HEK293 (cell line): Measurements from ENCODE around the gene CRTC1.

Source experiments
- CTCF ChIA-PET: fragments of 350-600 bp; formaldehyde crosslinking; extraction: SDS; loops from one replicate; lab custom pipeline; 2021; ENCODE audit warnings: antibody characterized with exemption; lab: Yijun Ruan, JAX
- POLR2A ChIA-PET: fragments of 300-600 bp; formaldehyde crosslinking; extraction: SDS; loops from one replicate; lab custom pipeline; 2020; ENCODE audit warnings: antibody characterized with exemption, inconsistent platforms; lab: Yijun Ruan, JAX
- H3K27ac ChIP-seq: fragments of 200-500 bp; sonication (Bioruptor generic); 2 replicates; pipeline ENCODE4 v1.5.1; 2014; ENCODE audit warnings: low read depth, low read length, control low read depth, inconsistent platforms; ENCODE audit errors: extremely low read depth
- H3K36me3 ChIP-seq, 2 experiments: fragments of 200-500 bp in 1 of 2; sonication (Bioruptor generic) in 1 of 2; 1 replicate in 1 of 2; 2 replicates in 1 of 2; pipeline ENCODE4 v1.5.1; 2014 to 2017; ENCODE audit warnings: inconsistent platforms in 2 of 2, low read length in 2 of 2; ENCODE audit not compliant: control insufficient read depth in 2 of 2, insufficient read depth in 1 of 2
- H3K4me1 ChIP-seq: fragments of 200-500 bp; sonication (Bioruptor generic); 2 replicates; pipeline ENCODE4 v1.5.1; 2014; ENCODE audit warnings: mild to moderate bottlenecking, low read length, inconsistent platforms; ENCODE audit not compliant: control insufficient read depth, insufficient read depth
- H3K4me3 ChIP-seq: 2 replicates; pipeline ENCODE4 v1.5.1; 2011; ENCODE audit warnings: low read depth, mild to moderate bottlenecking, control low read depth, low read length, moderate library complexity
- H3K9me3 ChIP-seq: fragments of 200-500 bp; sonication (Bioruptor generic); 2 replicates; pipeline ENCODE4 v1.5.1; 2014; ENCODE audit warnings: low read depth, low read length, inconsistent platforms; ENCODE audit not compliant: control insufficient read depth, insufficient read depth
- KLF1 ChIP-seq: fragments of 450-650 bp; formaldehyde crosslinking; IDR thresholded peaks from 2 replicates; pipeline ENCODE4 v1.5.1; 2016; ENCODE audit warnings: missing biosample characterization, missing genetic modification characterization
- KLF16 ChIP-seq: fragments of 450-650 bp; formaldehyde crosslinking; IDR thresholded peaks from 2 replicates; pipeline ENCODE4 v1.5.1; 2017; ENCODE audit warnings: missing biosample characterization, missing genetic modification characterization
- KLF8 ChIP-seq: fragments of 450-650 bp; formaldehyde crosslinking; IDR thresholded peaks from 2 replicates; pipeline ENCODE4 v1.5.1; 2016; ENCODE audit warnings: missing biosample characterization, missing genetic modification characterization
- TRIM28 ChIP-seq: IDR thresholded peaks from 2 replicates; pipeline ENCODE4 v1.6.1; 2011; ENCODE audit warnings: low read length, control low read depth, borderline replicate concordance
- ZFHX2 ChIP-seq: fragments of 450-650 bp; formaldehyde crosslinking; conservative IDR thresholded peaks from 2 replicates; pipeline ENCODE4 v1.5.1; 2016; ENCODE audit warnings: missing biosample characterization, missing genetic modification characterization
- ZNF132 ChIP-seq: fragments of 450-650 bp; formaldehyde crosslinking; IDR thresholded peaks from 2 replicates; pipeline ENCODE4 v1.5.1; 2017; ENCODE audit warnings: missing biosample characterization, missing genetic modification characterization, borderline replicate concordance
- ZNF362 ChIP-seq: fragments of 450-650 bp; formaldehyde crosslinking; IDR thresholded peaks from 2 replicates; pipeline ENCODE4 v1.5.1; 2016; ENCODE audit warnings: missing biosample characterization, missing genetic modification characterization
- ZNF510 ChIP-seq: fragments of 450-650 bp; formaldehyde crosslinking; IDR thresholded peaks from 2 replicates; pipeline ENCODE4 v1.5.1; 2018; ENCODE audit warnings: mild to moderate bottlenecking, missing genetic modification characterization, missing biosample characterization; ENCODE audit not compliant: insufficient replicate concordance
- ZNF521 ChIP-seq: fragments of 450-650 bp; formaldehyde crosslinking; IDR thresholded peaks from 2 replicates; pipeline ENCODE4 v1.5.1; 2017; ENCODE audit warnings: missing biosample characterization, mild to moderate bottlenecking, missing genetic modification characterization
- TF ChIP-seq, protein P1 (sequence below): sonication (generic); formaldehyde crosslinking; IDR thresholded peaks from 2 replicates; pipeline ENCODE4 v1.8.1; 2022; ENCODE audit warnings: mild to moderate bottlenecking, moderate library complexity, missing genetic modification reagents
- TF ChIP-seq, protein P2 (sequence below): fragments of 450-650 bp; formaldehyde crosslinking; IDR thresholded peaks from 2 replicates; pipeline ENCODE4 v1.5.1; 2016; ENCODE audit warnings: missing biosample characterization, missing genetic modification characterization

The CRTC1 gene

GRCh38 chr19:18785179-18786124, 102.0 kb downstream of the CRTC1 start (continued):
- TF ChIP-seq ZNF132 (tag by site-specific recombination) (no peak), KLF8 (tag by site-specific recombination) (peak; percentile 85), ZNF362 (no peak), KLF1 (tag by site-specific recombination) (peak; percentile 60; the same call in 1 of the 2 replicates), KLF16 (tag by site-specific recombination) (0 out of 2 replicates have a peak, but pooled peaks have one; percentile 42), TRIM28 (no peak)

GRCh38 chr19:18788529-18789421, 105.3 kb downstream of the CRTC1 start:
- no peaks in the 10 kb centered on the region for H3K9me3 ChIP-seq
- H3K27ac ChIP-seq, result no peak overlapping the region
- TF ChIP-seq ZNF510 (tag by site-specific recombination), result no peak
- peak; percentile 21; the same call in 1 of the 2 replicates for TF ChIP-seq ZFHX2
- TF ChIP-seq, protein P1, sequence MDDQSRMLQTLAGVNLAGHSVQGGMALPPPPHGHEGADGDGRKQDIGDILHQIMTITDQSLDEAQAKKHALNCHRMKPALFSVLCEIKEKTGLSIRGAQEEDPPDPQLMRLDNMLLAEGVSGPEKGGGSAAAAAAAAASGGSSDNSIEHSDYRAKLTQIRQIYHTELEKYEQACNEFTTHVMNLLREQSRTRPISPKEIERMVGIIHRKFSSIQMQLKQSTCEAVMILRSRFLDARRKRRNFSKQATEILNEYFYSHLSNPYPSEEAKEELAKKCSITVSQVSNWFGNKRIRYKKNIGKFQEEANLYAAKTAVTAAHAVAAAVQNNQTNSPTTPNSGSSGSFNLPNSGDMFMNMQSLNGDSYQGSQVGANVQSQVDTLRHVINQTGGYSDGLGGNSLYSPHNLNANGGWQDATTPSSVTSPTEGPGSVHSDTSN (CRISPR knock-in tag), result 0 out of 2 replicates have a peak, but pooled peaks have one; percentile 2
- H3K36me3 ChIP-seq, result no peaks in the 10 kb centered on the region
- CTCF ChIA-PET, result interaction anchor here (0.5 to 0.9 kb wide), 2 partner anchors 58 to 196 kb away, joined by 3 read pairs; no protein-coding TSS in a partner anchor
- H3K4me3 ChIP-seq, result no peak overlapping the region
- peaks cover 4% of the 10 kb centered on the region for H3K4me1 ChIP-seq
- POLR2A ChIA-PET, result interaction anchor here (0.6 kb wide), 1 partner anchor 13 kb away, joined by 3 read pairs; no protein-coding TSS in a partner anchor

DNA sequence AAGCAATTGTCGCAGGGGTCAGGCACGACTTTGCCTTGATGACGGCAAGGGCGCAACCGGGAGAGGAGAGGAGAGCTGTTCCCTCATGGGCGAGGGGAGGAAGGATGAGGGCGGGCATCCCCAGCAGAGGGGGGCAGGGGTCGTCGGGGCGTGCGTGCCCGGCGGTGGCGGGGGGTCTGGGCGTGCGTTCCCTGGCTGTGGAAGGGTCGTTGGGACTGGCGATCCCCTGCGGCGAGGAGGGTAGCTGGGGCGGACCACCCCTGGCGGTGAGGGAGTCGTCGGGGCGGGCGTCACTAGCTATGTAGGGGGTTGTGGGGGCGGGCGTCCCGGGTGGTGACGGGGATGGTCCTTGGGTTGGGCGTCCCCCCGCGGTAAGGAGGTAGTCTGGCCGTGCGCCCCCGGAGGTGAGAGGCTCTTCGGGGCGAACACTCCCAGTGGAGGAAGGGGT, 106.0 kb downstream of the CRTC1 start:
- peaks cover 4% of the 10 kb centered on the region for H3K4me1 ChIP-seq
- POLR2A ChIA-PET, result interaction anchor here (0.6 kb wide), 1 partner anchor 12 kb away, joined by 3 read pairs; no protein-coding TSS in a partner anchor
- no peaks in the 10 kb centered on the region for H3K36me3 ChIP-seq
- CTCF ChIA-PET, result interaction anchor here (0.9 kb wide), 1 partner anchor 57 kb away, joined by 3 read pairs; no protein-coding TSS in a partner anchor
- TF ChIP-seq ZFHX2, result peak; percentile 45; the same call in 1 of the 2 replicates
- TF ChIP-seq ZNF521 (tag by site-specific recombination), result no peak
- TF ChIP-seq, protein P2, sequence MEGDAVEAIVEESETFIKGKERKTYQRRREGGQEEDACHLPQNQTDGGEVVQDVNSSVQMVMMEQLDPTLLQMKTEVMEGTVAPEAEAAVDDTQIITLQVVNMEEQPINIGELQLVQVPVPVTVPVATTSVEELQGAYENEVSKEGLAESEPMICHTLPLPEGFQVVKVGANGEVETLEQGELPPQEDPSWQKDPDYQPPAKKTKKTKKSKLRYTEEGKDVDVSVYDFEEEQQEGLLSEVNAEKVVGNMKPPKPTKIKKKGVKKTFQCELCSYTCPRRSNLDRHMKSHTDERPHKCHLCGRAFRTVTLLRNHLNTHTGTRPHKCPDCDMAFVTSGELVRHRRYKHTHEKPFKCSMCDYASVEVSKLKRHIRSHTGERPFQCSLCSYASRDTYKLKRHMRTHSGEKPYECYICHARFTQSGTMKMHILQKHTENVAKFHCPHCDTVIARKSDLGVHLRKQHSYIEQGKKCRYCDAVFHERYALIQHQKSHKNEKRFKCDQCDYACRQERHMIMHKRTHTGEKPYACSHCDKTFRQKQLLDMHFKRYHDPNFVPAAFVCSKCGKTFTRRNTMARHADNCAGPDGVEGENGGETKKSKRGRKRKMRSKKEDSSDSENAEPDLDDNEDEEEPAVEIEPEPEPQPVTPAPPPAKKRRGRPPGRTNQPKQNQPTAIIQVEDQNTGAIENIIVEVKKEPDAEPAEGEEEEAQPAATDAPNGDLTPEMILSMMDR, result peak; percentile 48
- TF ChIP-seq, all 188 proteins: peak for 2
- H3K4me3 ChIP-seq, result peak overlapping the region; percentile 36
- no peaks in the 10 kb centered on the region for H3K9me3 ChIP-seq
- H3K27ac ChIP-seq, result no peak overlapping the region
